Kidney (tissue), 14 donors: ENCODE results near the gene ESYT1. TPM values are rescaled to one million over a fixed set of nuclear protein-coding genes. Genes with fewer than 3 reads are reported as not detected.
A peak's percentile ranks its signal among the peaks of the same experiment; 100 is the strongest.

ENCODE experiments used
- DNase-seq, 5 donors: peaks; one replicate each; pipeline ENCODE4 v3.0.0-alpha.2; 2013 to 2020
- FAIRE-seq: peaks from 2 replicates; lab custom pipeline; 2012; peaks lifted over from hg19 to GRCh38; lab: Jason Lieb, UNC
- H3K27ac ChIP-seq, 2 donors: one replicate each; pipeline ENCODE4 v1.7.0; 2013; ENCODE audit warnings: low read depth in 2 of 2, low read length in 2 of 2, inconsistent platforms in 1 of 2
- H3K27me3 ChIP-seq: one replicate; pipeline ENCODE4 v1.7.1; 2013; ENCODE audit warnings: low read length, inconsistent platforms; ENCODE audit not compliant: control insufficient read depth, insufficient read depth
- H3K36me3 ChIP-seq, 3 donors: one replicate each; pipeline versions ENCODE4 v1.7.0 to v1.7.1; 2013; ENCODE audit warnings: low read length in 3 of 3, control low read depth in 1 of 3, inconsistent platforms in 1 of 3; ENCODE audit not compliant: insufficient read depth in 3 of 3, control insufficient read depth in 2 of 3
- H3K4me1 ChIP-seq, 3 donors: one replicate each; pipeline versions ENCODE4 v1.7.0 to v1.7.1; 2013; ENCODE audit warnings: low read length in 3 of 3, inconsistent platforms in 1 of 3, low read depth in 1 of 3; ENCODE audit not compliant: control insufficient read depth in 2 of 3, insufficient read depth in 2 of 3
- H3K4me3 ChIP-seq, 3 donors: one replicate each; pipeline versions ENCODE4 v1.7.0 to v1.8.1; 2013; ENCODE audit warnings: low read length in 3 of 3, control low read depth in 1 of 3, inconsistent platforms in 1 of 3
- H3K9ac ChIP-seq, 3 donors: one replicate each; pipeline versions ENCODE4 v1.7.0 to v1.7.1; 2013; ENCODE audit warnings: low read length in 3 of 3, control low read depth in 1 of 3, inconsistent platforms in 1 of 3
- H3K9me3 ChIP-seq, 3 donors: one replicate each; pipeline versions ENCODE4 v1.7.0 to v1.7.1; 2013; ENCODE audit warnings: low read length in 3 of 3, control low read depth in 1 of 3, inconsistent platforms in 1 of 3; ENCODE audit not compliant: control insufficient read depth in 2 of 3, insufficient read depth in 1 of 3
- intact Hi-C: fragments of 100-400 bp; cut with DNase I; formaldehyde crosslinking; loops from one replicate; pipeline ENCODE4 v1.11.1; 2022
- polyA plus RNA-seq: library from polyadenylated mRNA; stranded (reverse); fragments of 350-450 nt; fragmentation: Illumina TruSeq; extraction: RNeasy Lipid Tissue Mini Kit (QIAGEN cat#74804); gene quantifications from one replicate; pipeline ENCODE4 v1.2.3, GENCODE V29; 2014; ENCODE audit warnings: low read depth, low replicate concordance; ENCODE audit not compliant: insufficient read depth
- total RNA-seq: library from RNA; stranded (reverse); fragmentation: NEBNext Ultra II Directional; extraction: Animal tissue kit (Norgen Biotek cat#: 25700); gene quantifications from one replicate; pipeline ENCODE4 v1.2.1, GENCODE V29; 2021
- TF ChIP-seq, protein P1 (sequence below): IDR thresholded peaks from 3 replicates; pipeline ENCODE4 v1.5.1; 2012; ENCODE audit warnings: mild to moderate bottlenecking, moderate library complexity, borderline replicate concordance; ENCODE audit not compliant: insufficient read depth; ENCODE audit errors: extremely low read depth
- donor health status: control.
- donor health status: control.
- donor health status: control.
- donor health status: control.
- donor health status: control.
- donor health status: DM: yes; HTN: yes; CAD: no.
- donor health status: Normal renal cell carcinoma (clear cell type).

Gene ESYT1
- total and polyA plus RNA-seq, 2 donors from 2014 or later = 40.4 to 104 TPM

DNA sequence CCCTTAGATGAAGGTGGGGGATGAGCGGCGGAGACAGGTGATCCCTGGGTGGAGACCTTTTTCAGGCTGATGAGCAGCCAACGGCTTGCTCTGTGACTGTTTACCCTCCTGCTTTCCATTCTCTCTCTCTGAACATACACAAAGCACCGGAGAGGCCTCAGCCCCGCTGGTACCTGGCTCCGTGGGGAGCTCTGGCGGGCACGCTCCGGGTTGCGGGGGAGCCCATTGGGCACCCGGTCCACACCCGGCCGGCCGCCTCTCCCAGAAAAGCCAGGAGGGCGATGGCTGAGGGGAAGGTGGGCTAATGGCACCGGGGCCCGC lies 60.7 kb downstream of the ESYT1 start:
- intact Hi-C loops = loop anchor here (10.0 kb wide), 1 partner anchor 64 kb away; the partner anchor contains the start of gene ESYT1
- H3K4me3 ChIP-seq = peak overlapping the region; percentile 61 to 95 (median 78)
- no peak for FAIRE-seq
- H3K9ac ChIP-seq = peak overlapping the region; percentile 46 to 82 (median 72)
- TF ChIP-seq, protein P1, sequence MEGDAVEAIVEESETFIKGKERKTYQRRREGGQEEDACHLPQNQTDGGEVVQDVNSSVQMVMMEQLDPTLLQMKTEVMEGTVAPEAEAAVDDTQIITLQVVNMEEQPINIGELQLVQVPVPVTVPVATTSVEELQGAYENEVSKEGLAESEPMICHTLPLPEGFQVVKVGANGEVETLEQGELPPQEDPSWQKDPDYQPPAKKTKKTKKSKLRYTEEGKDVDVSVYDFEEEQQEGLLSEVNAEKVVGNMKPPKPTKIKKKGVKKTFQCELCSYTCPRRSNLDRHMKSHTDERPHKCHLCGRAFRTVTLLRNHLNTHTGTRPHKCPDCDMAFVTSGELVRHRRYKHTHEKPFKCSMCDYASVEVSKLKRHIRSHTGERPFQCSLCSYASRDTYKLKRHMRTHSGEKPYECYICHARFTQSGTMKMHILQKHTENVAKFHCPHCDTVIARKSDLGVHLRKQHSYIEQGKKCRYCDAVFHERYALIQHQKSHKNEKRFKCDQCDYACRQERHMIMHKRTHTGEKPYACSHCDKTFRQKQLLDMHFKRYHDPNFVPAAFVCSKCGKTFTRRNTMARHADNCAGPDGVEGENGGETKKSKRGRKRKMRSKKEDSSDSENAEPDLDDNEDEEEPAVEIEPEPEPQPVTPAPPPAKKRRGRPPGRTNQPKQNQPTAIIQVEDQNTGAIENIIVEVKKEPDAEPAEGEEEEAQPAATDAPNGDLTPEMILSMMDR = no peak
- peak in 2 of 5 donors; percentile 29 to 87 for DNase-seq
- H3K36me3 ChIP-seq = peaks cover 2 to 18% (median 14%) of the 10 kb centered on the region in 3 donors
- H3K4me1 ChIP-seq = peaks cover 0 to 19% (median 10%) of the 10 kb centered on the region in 3 donors
- H3K9me3 ChIP-seq = no peaks in the 10 kb centered on the region
- H3K27ac ChIP-seq = peak overlapping the region; percentile 25 to 88
- no peaks in the 10 kb centered on the region for H3K27me3 ChIP-seq

- peak within 1 kb of the TSS; percentile 78 to 95 (median 95) for H3K4me3 ChIP-seq
- H3K36me3 ChIP-seq = peaks cover 2 to 13% (median 9%) of the 10 kb centered on the region in 3 donors
- peak within 1 kb of the TSS; percentile 87 to 95 (median 87) for H3K9ac ChIP-seq
- H3K27ac ChIP-seq = peak within 1 kb of the TSS; percentile 93 to 99
- DNase-seq = peak; percentile 91 to 95 (median 94)
- no peaks in the 10 kb centered on the region for H3K9me3 ChIP-seq
- H3K4me1 ChIP-seq = peaks cover 0 to 19% (median 10%) of the 10 kb centered on the region in 3 donors
- no peaks in the 10 kb centered on the region for H3K27me3 ChIP-seq
- TF ChIP-seq, protein P1 = peak; percentile 83
- no peak for FAIRE-seq
- intact Hi-C loops = loop anchor here (10.0 kb wide), 1 partner anchor 65 kb away; the partner anchor contains the start of gene ESYT1
Observed at GRCh38 chr12:56189099-56189917, 61.2 kb downstream of the ESYT1 start, which contains the start of gene SMARCC2. TSS of gene SMARCC2 (minus strand) at chr12:56189483. CDS start at chr12:56189461, 22 bp downstream.

DNA sequence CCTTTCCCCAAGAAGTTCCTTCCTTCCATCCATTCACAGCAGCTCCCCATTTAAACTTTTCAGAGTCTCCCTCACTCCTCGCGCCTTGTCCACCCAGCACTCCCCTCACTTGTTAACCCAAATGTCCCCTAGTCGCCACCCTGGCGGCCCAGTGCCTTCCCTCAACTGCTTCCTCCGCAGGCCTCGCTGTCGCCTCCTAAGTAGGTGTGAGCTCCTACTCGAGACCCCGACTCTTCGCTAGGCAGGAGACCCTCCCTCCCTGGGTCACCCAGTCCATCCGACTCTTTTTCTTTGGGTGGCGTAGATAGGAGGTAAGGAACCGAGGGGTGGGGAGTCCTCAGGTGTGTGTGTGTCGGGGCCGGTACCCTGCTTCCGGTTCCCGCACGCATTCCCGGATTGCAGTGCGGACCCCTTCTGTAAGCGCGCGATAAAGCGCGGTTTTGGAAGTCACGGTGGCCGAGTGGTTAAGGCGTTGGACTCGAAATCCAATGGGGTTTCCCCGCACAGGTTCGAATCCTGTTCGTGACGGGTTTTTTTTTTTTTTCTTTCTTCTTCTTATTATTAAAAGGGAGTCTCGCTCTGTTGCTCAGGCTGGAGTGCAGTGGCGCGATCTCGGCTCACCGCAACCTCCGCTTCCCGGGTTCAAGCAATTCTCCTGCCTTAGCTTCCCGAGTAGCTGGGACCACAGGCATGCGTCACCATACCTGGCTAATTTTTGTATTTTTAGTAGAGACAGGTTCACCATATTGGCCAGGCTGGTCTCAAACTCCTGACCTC lies 62.0 kb downstream of the ESYT1 start:
- Histone ChIP-seq H3K27ac (peak overlapping the region; percentile 93 to 99), H3K27me3 (no peaks in the 10 kb centered on the region), H3K4me3 (peak overlapping the region; percentile 73 to 95 (median 89)), H3K9me3 (no peaks in the 10 kb centered on the region), H3K36me3 (peaks cover 0 to 6% (median 2%) of the 10 kb centered on the region in 3 donors), H3K9ac (peak overlapping the region; percentile 87 to 95 (median 87)), H3K4me1 (peaks cover 0 to 19% (median 10%) of the 10 kb centered on the region in 3 donors)
- FAIRE-seq (no peak), DNase-seq (peak; percentile 93 to 97 (median 97))
- TF ChIP-seq, protein P1 = no peak
- intact Hi-C loops = loop anchor here (10.0 kb wide), 1 partner anchor 65 kb away; the partner anchor contains the start of gene ESYT1
